ENCODE data around the gene ACVR1B. TPM values are rescaled to one million over a fixed set of nuclear protein-coding genes. Genes with fewer than 3 reads are reported as not detected.

Gene ACVR1B
- total RNA-seq, 1 donor from 2014 or later, result 9.3 TPM

DNA sequence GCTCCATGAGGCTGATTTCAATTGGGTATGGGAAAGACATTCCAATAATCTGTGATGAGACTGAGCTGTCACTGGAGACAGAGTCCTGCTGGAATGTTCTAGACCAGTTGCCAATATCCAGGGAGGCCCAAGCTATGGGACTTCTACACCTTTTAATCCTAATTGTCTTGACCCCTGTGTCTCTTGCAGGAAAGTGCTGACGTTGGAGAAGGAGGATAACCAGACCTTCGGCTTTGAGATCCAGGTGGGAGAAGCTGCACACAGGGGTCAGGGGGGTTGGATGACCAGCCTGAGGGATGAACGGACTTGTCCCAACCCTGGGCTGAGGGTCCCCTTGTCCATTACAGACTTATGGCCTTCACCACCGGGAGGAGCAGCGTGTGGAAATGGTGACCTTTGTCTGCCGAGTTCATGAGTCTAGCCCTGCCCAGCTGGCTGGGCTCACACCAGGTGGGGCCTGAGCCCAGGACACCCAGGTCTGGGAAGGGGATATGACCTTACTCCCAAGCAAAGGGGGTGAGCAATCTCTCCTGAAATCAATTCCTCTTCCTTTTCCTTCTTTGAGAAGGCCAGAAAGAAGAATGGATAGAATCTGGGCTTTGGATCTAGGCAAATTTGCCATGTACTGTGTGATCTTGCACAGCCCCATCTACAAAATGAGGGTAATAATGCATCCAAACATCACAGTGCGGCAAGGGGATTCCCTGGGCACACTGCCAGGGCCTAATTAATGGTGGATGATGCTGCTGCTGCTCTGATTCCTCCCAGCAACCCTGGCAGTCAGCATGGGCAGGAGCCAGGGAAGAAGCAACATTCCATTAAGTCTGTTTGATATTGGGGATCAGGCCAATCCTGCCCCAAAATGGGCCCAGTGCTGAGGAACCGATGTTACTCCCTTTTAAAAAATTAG is 59.4 kb downstream of the ACVR1B start:
- intact Hi-C loops (cut with DNase I), result no loop called here
- no peak for DNase-seq (ENCODE audit: low spot score)

DNA sequence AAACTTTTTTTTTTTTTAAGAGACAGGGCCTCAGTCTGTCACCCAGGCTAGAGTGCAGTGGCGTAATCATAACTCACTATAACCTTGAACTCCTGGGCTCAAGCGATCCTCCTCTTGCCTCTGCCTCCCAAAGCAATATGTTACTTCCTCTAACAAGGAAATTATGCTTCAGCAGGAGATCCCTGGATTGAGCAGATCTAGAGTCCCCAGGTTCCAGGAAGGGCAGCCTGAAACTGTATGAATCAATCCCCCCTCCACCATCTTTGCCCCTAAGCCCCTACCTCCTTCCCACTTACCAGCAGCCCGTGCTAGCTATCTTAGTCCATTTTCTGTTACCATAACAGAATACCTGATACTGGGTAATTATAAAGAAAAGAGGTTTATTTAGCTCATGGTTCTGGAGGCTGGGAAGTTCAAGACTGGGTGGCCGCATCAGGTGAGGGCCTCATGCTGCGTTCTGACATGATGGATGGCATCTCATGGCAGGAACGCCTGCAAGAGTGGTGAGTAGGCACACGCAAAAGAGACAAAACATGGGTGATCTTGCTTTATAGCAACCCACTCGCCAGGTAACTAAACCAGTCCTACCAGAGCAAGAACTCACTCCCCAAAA is 60.2 kb downstream of the ACVR1B start:
- no peak for DNase-seq (ENCODE audit: low spot score)
- intact Hi-C loops (cut with DNase I), result no loop called here

- no peak for DNase-seq (ENCODE audit: low spot score)
- intact Hi-C loops (cut with DNase I), result no loop called here
These were observed 62.3 kb downstream of the ACVR1B start for GRCh38 chr12:52013626-52014310.

- intact Hi-C loops (cut with DNase I), result no loop called here
- DNase-seq (ENCODE audit: low spot score), result no peak
These were observed 63.4 kb downstream of the ACVR1B start for GRCh38 chr12:52014567-52015530.

DNA sequence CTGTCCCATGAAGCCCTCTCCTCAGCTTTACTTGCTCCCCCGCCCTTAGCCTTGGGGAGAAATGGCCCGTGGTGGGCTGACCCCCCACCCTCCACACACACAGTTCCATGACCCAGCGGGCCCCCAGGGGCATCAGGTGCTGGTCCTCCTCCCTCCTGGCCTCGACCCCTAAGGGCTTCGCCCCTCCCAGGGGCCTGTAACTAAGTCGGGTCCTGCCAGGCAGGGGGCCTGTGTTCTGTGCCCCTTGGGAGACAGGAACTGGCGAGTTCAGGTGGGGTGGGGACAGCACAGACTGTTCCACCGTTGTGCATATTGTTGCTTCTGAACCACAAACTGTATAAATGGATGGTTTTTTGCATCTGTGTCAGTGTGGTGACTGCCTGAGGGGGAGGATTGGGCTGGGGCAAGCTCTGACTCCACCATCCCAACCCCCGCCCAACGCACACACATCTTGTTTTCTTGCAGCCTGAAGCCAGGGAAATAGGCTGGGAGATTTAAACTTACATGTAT is 64.1 kb downstream of the ACVR1B start:
- DNase-seq (ENCODE audit: low spot score), result no peak

DNA sequence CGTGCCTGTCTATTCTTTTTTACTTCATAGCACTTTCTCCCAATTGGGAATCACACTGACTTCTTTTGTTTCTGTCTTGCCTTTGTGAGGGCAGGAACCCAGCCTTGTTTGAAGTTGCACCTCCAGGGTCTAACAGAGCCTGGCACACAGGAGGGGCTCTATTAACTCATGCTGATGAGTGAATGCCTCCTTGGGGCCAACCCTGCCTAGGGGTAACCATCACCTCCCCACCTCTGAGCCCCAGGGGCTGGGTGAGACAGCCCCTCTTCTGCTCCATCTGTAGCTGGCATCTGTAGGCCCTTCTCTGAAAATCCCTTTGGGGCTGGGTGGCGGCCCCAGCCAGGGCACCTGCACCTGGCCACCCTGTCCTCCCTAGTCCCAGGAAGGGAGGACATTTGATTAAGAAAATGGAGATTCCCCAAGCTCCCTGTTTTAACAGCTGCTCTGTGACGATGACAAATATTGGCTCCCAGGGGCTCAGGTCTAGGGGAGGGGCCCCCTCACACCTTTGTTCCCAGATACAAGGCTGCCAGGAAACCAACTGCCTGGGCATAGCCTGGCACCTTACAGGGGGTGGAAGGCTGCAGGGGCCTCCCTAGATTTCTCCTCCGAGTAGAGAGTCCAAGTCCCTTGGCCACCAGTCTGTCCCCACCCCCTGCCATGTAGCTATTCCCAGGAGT is 67.1 kb downstream of the ACVR1B start:
- intact Hi-C loops (cut with DNase I), result no loop called here
- DNase-seq (ENCODE audit: low spot score), result no peak

More for the DNA sequence above, 64.1 kb downstream of the ACVR1B start:
- intact Hi-C loops (cut with DNase I), result no loop called here

- DNase-seq (ENCODE audit: low spot score), result no peak
- intact Hi-C loops (cut with DNase I), result no loop called here
These were observed 67.7 kb downstream of the ACVR1B start for GRCh38 chr12:52019113-52019770.

GRCh38 chr12:52020539-52021336 is 69.2 kb downstream of the ACVR1B start:
- DNase-seq (ENCODE audit: low spot score), result no peak
- intact Hi-C loops (cut with DNase I), result no loop called here

DNA sequence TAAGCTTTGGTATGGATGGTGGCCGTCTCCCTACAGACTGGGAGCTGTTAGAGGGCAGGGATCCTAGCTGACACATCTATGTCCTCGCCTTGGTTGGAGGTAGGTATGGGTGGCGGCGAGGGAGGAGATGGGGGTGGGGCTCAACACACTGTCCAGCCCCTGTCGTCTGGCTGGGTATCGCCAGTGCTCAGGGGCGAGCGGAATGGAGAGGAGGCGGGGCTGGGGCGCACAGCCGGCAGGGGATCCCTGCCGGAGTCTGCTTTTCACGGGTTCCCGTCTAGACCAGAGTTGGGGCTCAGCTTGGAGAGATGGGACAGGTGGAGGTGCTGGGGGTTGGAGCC is 71.3 kb downstream of the ACVR1B start:
- intact Hi-C loops (cut with DNase I), result loop anchor here (1.0 kb wide), 1 partner anchor 16 kb away; no protein-coding TSS in a partner anchor
- DNase-seq (ENCODE audit: low spot score), result no peak

GRCh38 chr12:52023182-52023975 is 71.9 kb downstream of the ACVR1B start:
- intact Hi-C loops (cut with DNase I), result loop anchor here (1.0 kb wide), 1 partner anchor 16 kb away; no protein-coding TSS in a partner anchor

GRCh38 chr12:52023976-52024688 is 72.6 kb downstream of the ACVR1B start:
- intact Hi-C loops (cut with DNase I), result loop anchor here (1.0 kb wide), 1 partner anchor 17 kb away; no protein-coding TSS in a partner anchor
- no peak for DNase-seq (ENCODE audit: low spot score)

More at GRCh38 chr12:52023182-52023975, 71.9 kb downstream of the ACVR1B start:
- peak; percentile 95 for DNase-seq (ENCODE audit: low spot score)

GRCh38 chr12:52024845-52025230 is 73.3 kb downstream of the ACVR1B start:
- intact Hi-C loops (cut with DNase I), result loop anchor here (1.0 kb wide), 2 partner anchors 26 to 57 kb away; partner anchors contain the start of gene NR4A1
- no peak for DNase-seq (ENCODE audit: low spot score)

DNA sequence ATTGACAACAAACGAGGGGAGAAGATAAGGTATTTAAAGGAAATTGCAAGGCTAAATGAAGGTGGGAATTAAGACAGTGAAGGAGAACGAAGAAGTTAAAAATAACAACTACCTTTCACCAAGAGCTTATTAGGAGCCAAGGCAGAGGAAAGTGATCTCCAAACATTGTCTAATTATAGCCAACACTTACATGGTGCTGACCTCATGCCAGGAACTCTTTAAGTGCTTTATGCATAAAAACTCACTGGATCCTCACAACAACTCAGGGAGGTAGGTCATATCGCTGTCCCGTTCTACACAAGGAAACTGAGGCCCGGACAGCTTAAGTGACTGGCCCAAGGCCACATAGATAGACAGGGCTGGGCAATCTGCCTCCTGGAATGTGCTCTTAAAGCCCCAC is 74.8 kb downstream of the ACVR1B start:
- DNase-seq (ENCODE audit: low spot score), result no peak
- intact Hi-C loops (cut with DNase I), result loop anchor here (2.0 kb wide), 1 partner anchor 19 kb away; no protein-coding TSS in a partner anchor

DNA sequence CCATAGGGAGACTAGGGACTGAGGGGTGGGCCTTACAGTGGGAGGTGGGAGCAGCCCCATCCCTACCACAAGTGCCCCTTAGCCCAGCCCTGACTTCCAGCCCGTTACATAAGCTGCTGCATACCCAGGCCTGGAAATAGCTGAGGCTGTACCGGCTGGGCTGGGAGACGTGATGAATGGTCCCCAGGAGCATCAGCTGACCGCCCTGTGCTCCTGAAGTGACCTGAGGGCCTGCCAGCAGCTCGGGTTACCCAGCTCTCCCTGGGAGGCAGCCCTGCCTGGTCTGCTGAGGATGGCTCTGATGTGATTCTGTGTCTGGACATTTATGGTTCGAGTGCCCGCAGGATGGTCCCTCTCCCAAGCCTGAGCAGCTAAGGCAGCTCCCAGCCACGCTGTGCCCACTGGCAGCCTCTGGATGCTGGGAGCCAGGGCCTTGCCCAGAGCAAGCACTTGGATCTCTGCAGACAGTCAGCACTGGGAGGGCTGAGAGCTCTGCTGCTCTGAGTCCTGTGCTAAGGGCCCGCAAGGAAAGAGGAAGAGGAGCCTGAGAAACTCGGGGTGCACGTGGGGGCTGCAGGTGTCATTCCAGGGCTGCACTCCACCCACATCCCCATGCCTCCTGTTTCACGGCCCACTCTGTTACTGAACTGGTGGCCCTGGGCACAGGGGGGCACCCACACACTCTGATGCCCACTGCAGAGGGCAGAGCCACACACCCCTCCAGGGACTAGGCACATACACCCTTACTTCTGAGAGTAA is 75.8 kb downstream of the ACVR1B start:
- no peak for DNase-seq (ENCODE audit: low spot score)
- intact Hi-C loops (cut with DNase I), result loop anchor here (2.0 kb wide), 1 partner anchor 18 kb away; no protein-coding TSS in a partner anchor

- DNase-seq (ENCODE audit: low spot score), result no peak
- intact Hi-C loops (cut with DNase I), result loop anchor here (10.0 kb wide), 1 partner anchor 1015 kb away; no protein-coding TSS in a partner anchor
These were observed 78.2 kb downstream of the ACVR1B start for GRCh38 chr12:52029685-52030084.

All from cardiac septum (tissue), 1 donor.